HL-60 (cell line): ENCODE results near the gene MANBA.

Experiments used
- CTCF ChIP-seq: IDR thresholded peaks from one replicate; pipeline ENCODE4 v1.5.1; 2011; ENCODE audit warnings: low read length, control low read depth, inconsistent platforms; ENCODE audit not compliant: insufficient read depth
- POLR2AphosphoS5 ChIP-seq: IDR thresholded peaks from 2 replicates; pipeline ENCODE4 v1.6.1; 2012; ENCODE audit warnings: low read depth
- SPI1 ChIP-seq: IDR thresholded peaks from 2 replicates; pipeline ENCODE4 v1.6.1; 2012; ENCODE audit warnings: low read depth, mild to moderate bottlenecking, borderline replicate concordance
- TF ChIP-seq, protein P1 (sequence below): IDR thresholded peaks from 2 replicates; pipeline ENCODE4 v1.6.1; 2012; ENCODE audit warnings: low read depth; ENCODE audit not compliant: insufficient replicate concordance

GRCh38 chr4:102792361-102792936 lies 31.7 kb upstream of the MANBA start:
- no peak for TF ChIP-seq POLR2AphosphoS5
- TF ChIP-seq CTCF = no peak
- TF ChIP-seq, protein P1, sequence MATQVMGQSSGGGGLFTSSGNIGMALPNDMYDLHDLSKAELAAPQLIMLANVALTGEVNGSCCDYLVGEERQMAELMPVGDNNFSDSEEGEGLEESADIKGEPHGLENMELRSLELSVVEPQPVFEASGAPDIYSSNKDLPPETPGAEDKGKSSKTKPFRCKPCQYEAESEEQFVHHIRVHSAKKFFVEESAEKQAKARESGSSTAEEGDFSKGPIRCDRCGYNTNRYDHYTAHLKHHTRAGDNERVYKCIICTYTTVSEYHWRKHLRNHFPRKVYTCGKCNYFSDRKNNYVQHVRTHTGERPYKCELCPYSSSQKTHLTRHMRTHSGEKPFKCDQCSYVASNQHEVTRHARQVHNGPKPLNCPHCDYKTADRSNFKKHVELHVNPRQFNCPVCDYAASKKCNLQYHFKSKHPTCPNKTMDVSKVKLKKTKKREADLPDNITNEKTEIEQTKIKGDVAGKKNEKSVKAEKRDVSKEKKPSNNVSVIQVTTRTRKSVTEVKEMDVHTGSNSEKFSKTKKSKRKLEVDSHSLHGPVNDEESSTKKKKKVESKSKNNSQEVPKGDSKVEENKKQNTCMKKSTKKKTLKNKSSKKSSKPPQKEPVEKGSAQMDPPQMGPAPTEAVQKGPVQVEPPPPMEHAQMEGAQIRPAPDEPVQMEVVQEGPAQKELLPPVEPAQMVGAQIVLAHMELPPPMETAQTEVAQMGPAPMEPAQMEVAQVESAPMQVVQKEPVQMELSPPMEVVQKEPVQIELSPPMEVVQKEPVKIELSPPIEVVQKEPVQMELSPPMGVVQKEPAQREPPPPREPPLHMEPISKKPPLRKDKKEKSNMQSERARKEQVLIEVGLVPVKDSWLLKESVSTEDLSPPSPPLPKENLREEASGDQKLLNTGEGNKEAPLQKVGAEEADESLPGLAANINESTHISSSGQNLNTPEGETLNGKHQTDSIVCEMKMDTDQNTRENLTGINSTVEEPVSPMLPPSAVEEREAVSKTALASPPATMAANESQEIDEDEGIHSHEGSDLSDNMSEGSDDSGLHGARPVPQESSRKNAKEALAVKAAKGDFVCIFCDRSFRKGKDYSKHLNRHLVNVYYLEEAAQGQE = no peak
- no peak for TF ChIP-seq SPI1
